RPMI7951 (cell line): ENCODE measurements around the gene SNX10. TPM values are rescaled to one million over a fixed set of nuclear protein-coding genes. Genes with fewer than 3 reads are reported as not detected.
"Not testable (repeated sequence)": the region's sequence is repeated elsewhere in the genome, so short reads cannot be mapped to it uniquely, and the experiment has no call there.

Source experiments
- DNase-seq: peaks from one replicate; pipeline ENCODE4 v3.0.0-alpha.2; 2012; ENCODE audit warnings: low read depth
- total RNA-seq: library from RNA; depleted of rRNA; stranded (reverse); fragments of >200 nt; shearing (Covaris generic); gene quantifications from 2 replicates; pipeline ENCODE4 v1.2.3, GENCODE V29; 2014; rRNA removed

SNX10 gene, protein sequence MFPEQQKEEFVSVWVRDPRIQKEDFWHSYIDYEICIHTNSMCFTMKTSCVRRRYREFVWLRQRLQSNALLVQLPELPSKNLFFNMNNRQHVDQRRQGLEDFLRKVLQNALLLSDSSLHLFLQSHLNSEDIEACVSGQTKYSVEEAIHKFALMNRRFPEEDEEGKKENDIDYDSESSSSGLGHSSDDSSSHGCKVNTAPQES
- total RNA-seq = 19.9 and 31.1 TPM in 2 replicates

DNA sequence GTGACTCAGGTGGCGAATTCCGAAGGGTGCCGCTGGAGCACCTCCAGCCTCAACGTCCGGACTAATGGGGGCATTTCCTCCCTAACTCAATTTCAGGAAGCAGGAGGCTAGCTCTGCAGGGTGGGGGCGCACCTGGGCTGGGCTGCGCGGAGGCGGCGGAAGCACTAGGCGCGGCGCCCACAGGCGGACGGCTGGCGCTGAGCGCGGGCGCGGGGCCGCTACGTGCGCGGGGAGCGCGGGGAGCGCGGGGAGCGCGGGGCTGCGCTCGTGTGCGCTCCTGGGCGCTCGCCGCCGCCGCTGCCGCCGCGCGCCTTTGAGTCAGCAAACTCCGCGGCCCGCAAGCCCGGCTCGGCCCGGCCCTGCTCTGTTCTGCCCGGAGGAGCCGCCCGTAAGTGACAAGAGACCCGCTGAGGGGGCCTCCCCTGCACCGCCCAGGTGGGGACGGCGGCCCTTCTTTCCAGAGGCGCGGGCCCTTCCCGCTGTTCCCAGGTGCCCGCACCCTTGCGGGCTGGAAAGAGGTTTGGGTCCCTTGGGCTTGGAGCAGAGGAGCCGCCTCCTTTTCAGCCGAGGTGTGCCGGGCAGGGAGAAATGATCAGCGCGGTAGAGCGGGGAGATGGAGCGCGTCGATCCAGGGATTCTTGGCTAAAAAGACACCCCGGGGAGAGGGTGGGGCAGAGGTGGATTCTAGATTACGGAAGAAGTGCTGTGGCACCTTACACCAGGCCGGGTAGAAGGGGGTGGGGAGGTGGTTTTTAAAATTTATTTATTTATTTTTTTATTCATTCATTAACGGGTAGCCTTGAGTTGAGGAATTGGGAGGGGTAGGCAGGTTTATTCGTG, at the start of gene SNX10:
Gene SNX10, plus strand, starts transcription at position 164 of the 840 bp plus-strand sequence. CDS start 54,581 bp downstream, outside the sequence.
- DNase-seq = peak; percentile 55

DNA sequence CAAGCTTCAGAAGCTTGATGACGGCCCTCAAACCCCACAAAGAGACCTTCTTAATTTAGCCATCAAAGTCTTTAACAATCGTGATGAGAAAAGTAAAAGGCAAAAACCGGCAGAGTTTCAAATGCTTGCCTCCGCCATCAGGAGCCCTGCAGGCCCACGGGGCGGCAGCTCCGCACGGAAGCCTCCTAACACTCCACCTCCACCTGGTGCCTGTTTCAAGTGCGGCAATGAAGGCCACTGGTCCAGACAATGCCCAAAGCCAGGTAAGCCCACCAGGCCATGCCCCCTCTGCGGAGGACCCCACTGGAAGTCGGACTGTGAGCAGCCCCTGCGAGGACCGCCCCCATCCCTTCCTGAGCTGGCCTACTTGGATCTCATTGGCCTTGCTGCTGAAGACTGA, 46.5 kb upstream of the SNX10 start:
- DNase-seq = no peak

DNA sequence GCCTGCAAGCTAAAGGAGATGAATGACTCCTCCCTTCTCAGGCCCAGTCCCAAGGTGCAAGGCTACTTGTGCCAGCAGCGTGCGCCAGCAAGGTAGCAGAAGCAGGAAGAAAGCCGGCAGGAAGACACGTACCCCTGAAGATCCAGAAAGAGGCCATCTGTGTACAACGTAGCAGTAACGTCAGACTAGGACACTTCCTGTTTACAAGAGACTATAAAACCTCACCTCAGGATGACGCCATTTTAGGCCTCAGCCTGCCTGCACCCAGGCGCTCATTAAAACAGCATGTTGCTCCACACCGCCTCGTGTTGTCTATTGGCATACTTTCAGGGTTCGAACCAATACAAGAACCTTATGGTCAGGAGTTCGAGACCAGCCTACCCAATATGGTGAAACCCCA, 41.4 kb upstream of the SNX10 start:
- no peak for DNase-seq

DNA sequence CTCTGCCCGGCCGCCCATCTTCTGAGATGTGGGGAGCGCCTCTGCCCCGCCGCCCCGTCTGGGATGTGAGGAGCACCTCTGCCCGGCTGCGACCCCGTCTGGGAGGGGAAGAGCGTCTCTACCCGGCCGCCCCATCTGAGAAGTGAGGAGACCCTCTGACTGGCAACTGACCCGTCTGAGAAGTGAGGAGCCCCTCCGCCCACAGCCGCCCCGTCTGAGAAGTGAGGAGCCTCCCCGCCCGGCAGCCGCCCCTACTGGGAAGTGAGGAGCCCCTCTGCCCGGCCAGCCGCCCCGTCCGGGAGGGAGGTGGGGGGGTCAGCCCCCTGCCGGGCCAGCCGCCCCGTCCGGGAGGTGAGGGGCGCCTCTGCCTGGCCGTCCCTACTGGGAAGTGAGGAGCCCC, 29.8 kb upstream of the SNX10 start:
- not testable (repeated sequence) for DNase-seq

DNA sequence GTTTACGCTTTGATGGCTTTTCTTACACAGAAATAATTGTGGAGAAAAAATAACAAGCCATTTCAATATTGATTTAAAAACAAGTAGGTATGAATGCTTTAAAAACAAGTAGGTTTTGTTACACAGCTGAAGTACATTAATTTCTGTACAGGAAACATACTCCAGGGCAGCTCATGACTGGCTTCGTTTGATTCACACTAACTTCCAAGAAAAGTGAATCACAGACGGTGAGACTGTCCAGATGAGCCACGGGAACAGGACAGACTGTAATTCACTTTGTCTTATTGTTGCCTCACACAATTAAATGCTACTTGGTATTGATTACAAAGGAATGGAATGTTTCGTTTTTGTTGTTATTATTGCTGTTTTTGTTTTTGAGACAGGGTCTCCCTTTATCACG, 26.6 kb upstream of the SNX10 start:
- DNase-seq = no peak

DNA sequence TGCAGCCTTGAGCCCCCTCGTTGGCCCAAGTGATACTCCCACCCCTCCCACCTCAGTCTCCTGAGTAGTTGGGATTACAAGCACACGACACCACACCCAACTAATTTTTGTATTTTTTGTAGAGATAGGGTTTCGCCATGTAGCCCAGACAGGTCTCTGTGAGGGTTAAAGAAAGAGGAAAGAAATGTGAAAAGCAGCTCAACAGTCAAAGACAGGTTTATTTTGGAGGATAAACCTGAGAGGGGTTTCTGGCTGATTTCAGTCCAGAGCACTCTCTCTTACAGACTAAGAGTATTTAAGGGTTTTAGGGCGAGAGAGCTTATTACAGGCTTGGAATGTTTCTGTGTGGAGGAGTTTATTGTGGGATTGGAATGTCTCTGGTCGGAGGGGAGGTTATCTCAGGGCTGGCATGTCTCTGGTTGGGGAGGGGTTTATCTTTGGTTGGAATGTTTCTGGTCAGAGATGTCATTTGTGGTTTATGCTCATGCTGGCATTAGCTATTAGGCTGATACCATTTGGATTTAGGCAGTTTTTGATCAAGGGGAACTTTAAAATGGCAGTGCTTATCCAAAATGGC, 26.1 kb upstream of the SNX10 start:
- peak; percentile 34 for DNase-seq

DNA sequence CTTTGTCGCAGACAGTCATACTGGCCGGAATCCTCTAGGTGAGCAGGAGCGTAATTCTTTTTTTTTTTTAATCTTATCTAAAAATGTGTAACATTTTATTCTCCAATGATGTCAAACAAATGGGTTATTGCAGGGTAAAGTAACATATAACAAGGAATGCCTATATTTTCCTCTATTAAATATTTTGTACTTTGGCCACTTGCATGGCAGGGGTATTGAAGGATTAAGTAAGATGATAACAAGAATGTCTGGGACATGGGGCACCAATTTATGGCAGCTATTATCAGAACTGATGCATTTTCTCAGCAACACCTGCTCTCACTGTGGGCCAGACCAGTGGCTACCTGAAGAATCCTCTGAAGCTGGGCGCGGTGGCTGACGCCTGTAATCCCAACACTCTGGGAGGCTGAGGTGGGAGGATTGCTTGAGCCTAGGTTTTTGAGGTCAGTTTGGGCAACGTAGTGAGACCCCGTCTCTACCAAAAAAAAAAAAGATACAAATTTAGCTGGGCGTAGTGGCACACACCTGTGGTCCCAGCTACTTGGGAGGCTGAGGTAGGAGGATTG, 24.0 kb upstream of the SNX10 start:
- DNase-seq = no peak

DNA sequence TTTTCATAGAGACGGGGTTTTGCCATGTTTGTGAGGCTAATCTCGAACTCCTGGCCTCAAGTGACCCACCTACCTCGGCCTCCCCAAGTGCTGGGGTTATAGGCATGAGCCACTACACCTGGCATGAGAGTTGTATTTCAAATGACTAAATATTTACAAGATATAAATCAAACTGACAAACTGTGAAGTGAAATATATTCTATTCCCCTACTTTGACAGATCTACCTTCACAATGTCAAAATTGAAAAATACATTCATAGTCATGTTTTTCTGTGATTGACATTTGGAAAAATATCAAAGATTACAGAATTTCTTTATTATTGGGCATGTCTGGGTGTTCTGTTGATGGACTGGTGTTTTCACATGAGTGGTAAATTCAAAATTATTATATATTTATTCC, 16.4 kb upstream of the SNX10 start:
- no peak for DNase-seq

DNA sequence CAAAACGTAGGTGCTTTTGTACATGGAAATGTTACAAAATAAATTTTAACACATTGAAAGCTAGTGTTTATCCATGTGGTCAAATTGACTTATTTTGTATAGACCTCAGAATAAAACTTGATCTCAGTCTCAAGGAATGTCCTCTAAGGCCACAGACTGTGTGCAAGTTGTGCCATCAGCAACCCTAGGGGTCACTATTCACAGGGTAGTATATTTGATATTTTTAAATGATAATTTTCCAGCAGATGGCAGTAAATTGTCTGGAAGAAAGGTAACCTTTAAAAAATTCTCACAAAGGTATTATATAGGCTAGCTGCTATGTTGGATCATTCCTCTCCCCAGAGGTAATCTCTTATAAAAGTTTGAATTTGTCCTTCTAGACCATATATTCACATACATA, 12.9 kb upstream of the SNX10 start:
- DNase-seq = peak; percentile 53

DNA sequence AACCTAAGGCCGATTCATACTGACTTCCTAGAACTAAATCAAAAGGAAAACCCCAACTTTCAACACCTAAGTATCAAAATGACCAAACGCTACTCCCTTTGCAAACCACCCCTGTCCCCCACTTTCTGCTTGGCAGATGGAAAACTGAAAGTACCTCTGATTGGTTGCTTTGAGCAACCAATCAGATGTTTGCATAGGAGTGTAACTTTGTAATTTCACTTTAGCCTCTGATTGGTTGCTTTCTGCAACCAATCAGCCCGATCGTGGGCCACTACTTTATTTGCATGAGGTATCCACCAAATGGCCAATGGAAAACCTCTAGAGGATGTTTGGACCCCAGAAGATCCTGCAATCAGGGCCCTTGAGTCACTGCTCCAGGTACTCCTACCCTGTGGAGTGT, 12.3 kb upstream of the SNX10 start:
- DNase-seq = peak; percentile 68

DNA sequence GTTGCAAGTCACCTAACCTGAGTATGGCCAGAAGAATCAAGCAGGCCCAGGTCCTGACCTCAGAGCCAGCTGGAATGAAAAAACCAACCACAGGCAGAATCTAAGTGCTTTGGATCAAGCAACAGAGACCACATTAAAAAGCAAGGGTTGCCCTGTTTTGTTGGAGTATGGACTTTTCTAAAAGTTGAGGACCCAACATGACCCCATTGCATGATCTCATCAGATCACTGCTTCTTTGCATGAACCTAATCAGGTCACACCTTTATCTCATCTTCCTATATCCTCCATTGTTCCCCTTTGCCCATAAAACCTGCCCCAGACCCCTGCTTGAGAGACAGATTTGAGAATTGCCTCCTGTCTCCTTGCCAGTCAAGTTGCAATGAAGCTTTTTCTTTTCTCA, 11.6 kb upstream of the SNX10 start:
- DNase-seq = no peak

DNA sequence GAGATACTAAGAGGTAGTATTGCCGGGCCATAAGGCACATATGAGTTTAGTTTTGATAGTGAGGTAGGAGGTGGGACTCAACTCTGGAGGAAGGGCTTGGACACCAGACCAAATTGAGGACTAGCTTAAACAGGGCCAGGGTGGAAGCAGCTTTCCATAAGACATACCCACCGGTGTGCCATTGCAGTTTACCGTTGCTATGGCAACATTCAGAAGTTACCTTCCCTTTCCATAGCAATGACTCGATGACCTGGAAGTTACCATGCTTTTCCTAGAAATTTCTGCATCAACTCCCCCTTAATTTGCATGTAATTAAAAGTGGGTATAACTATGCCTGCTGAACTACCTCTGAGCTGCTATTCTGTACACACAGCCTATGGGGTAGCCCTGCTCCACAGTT, 10.9 kb upstream of the SNX10 start:
- DNase-seq = no peak

DNA sequence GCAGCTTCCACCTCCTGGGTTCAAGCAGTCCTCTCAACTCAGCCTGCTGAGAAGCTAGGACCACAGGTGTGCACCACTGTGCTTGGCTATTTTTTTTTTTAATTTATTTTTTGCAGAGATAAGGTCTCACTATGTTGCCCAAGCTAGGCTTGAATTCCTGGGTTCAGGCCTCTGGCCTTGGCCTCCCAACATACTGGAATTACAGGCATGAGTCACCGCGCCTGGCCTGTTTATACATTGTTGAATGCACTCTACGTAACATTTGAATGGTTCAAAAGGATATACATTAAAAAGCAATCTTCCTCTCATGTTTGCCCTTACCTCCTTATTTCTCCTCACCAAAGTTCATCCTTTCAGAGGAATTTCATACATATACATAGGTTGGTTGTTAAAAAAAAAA, 7.2 kb upstream of the SNX10 start:
- DNase-seq = no peak

DNA sequence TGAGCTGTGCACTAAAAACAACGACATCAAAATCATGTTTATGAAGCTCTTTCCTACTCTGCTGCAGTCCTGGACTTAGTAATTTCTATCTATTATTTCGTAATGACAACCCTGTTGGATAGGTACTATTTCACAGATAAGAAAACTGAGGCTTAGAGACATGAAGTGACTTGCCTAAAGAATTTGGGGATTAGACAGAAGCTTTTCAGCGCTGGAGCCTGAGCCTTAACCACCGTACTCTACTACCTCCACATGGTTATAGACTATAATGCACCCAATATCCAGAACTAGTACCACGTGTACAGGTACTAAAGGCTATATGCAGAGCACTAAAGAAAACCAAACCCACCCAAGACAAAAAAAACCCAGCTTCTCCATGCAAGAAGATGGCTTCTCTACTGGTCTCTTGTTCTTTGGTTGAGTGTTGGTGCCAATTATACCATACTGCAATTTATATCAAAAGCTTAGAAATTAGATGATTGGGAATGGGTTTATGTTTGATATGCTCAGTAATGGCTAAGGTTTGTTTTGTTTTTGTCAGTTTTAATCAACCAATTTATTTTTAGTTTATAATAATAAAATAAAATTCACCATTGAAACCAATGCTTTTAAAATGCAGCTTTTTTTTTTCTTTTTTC, 6.5 kb upstream of the SNX10 start:
- no peak for DNase-seq

DNA sequence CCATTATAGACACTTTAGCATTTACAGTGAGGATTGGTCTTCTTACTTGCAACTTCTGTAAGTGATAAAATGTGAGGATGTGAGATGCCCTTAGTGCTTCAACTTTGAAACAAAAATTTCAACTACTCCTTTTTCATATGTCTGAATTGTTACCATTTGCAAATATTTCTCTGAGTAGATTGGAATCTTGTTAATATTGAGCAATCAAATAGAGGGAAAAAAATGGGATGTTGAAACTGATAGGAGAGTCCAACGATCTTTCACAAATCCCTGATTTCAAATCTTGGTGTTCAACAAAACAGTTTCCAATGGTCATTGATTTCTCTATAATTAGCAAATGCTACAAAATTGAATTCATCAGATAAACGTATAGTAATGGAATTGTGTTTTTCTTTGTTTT, 5.5 kb upstream of the SNX10 start:
- DNase-seq = no peak

DNA sequence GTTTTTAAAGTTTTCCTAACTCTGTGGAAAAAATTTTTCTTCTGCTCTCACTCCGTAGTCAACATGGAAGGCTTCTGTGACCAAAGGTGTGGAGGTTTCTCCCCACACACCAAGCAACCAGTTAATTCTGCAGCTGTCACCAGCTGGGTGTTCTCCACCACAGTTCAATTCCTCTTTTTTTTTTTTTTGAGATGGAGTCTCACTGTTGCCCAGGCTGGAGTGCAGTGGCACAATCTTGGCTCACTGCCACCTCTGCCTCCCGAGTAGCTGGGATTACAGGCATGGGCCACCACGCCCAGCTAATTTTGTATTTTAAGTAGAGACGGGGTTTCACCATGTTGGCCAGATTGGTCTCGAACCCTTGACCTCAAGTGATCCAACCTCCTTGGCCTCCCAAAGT, 3.5 kb upstream of the SNX10 start:
- not testable (repeated sequence) for DNase-seq

DNA sequence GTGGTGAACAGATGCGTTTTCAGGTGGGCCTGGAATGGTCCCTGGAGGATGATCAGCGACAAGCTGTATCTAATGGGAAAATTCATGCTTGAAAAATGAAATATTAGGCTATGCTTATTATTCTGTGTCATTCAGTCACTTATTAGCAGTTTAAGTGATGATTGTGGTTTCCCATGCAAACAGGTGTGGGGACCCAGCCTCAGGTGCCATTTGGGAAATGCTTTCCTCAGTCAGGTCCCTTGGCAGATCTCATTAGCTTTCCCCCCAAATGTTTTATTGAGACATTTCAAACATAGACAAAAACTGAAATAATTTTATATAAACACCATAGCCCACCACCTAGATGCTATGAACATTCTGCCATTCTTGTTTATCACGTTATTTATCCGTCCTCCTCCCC, 411 bp upstream of the SNX10 start:
- no peak for DNase-seq

DNA sequence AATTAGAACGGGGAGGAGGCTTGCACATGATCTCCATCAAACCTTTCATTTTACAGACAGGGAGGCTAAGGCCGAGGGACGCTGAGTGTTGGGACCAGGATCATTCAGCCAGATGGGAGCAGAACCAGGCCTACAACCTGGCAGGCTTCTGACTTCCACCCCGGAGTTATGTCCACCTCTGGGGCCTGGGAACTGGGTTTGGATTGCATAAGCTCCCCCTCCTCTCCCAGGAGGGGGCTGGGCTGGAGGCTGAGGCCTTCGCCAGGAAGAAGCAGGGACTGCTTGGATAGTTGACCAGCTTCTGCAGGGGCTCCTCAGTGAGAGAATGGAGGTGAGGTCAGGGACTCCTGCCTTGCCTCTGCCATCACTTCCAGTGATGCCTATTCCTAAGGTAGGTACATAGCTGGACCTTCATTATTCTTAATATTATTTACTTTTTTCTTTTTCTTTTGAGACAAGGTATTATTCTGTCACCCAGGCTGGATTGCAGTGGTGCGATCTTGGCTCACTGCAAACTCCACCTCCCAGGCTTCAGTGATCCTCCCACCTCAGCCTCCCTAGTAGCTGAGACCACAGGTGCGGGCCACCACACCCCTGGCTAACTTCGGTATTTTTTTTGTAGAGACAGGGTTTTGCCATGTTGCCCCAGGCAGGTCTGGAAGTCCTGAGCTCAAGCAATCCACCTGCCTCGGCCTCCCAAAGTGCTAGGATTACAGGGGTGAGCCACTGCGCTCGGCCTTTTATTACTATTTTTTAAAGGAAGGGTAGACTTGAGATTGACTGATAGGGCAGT, 1.3 kb downstream of the SNX10 start:
- no peak for DNase-seq

DNA sequence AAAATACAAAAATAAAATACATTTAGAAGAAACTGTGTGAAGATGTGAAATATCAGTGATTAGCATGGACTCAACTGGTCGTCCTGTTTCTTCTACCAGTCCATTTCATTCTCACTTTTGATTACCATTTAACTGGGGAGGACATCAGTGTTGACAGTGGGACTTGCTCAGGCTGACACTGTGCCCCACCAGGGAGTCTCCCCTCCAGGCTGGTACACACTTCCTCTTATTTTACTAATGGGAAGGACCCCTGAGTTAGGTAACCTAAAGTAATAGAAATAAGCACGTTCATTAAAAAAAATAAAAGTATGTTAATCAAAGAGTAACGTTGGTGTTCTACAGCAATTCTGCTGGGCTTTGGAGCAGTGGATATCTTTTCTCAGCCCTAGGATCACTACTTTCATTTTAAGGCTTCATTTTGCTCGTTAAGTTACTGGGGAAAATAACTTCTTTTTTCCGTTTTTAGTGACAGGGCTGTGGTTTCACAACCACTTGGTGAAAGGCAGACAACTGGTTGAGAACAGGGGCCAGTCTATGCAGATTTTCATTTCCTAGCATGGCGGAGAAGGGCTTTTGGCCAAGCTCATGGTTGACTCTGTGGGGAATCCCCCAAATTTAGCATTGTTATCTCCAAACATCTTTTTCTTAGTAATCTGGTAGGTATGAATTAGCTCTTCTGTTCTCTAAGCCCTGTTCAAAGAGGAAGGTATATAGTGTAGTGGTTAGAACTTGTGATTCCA, 2.1 kb downstream of the SNX10 start:
- DNase-seq = peak; percentile 62

DNA sequence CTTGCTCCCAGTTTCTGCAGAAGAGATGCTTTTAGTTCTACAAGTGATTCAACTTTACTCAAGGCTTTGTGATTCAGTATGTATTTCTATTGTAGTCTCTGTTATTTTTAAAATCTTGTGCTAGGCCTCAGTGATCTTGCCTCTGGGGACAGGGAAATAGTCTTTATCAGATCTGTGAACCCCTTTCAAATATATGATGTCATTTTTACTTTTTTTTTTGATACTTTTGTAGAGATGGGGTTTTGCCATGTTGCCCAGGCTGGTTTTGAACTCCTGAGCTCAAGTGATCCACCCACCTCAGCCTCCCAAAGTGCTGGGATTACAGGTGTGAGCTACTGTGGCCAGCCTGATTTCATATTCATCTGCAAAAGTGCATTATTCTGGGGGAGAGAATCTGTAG, 3.4 kb downstream of the SNX10 start:
- DNase-seq = no peak

DNA sequence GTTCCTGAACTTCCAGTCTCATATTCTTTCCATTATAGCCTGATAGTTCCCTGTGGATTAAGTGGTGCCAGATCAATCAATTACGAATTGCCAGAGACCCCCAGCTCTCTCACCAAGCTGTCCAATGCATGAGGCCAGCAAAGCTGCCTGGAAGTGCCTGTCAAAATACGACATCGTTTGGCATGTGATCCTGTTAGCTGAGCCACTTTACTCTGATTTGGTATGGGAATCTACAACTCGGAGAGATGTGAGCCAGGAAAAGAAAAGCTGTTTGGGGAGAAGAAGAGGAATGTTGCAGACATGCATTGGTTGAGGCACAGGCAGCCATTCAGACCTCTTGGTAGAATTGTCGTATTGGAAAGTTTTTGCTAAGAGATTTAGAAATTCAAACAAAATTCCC, 3.9 kb downstream of the SNX10 start:
- DNase-seq = no peak
